Right lobe of liver (tissue), 4 donors: ENCODE results near the gene ODAD2.

Experiments used
- CTCF ChIP-seq, 4 donors: fragments of 200-600 bp in 3 of 4; fragments of 450-650 bp in 1 of 4; IDR thresholded peaks; one replicate each; pipeline versions ENCODE4 v1.5.1 to v1.8.0; 2016 to 2022; ENCODE audit warnings: antibody characterized with exemption in 4 of 4, mild to moderate bottlenecking in 2 of 4
- POLR2A ChIP-seq: fragments of 450-650 bp; IDR thresholded peaks from one replicate; pipeline ENCODE4 v1.6.1; 2017; ENCODE audit warnings: antibody characterized with exemption, mild to moderate bottlenecking
- donor health status: DM: no; HTN: no; CAD: no.
- donor health status: DM: no; HTN: no; CAD: no.
- donor health status: DM: no; HTN: yes; CAD: no.

GRCh38 chr10:27959093-27959715, 39.7 kb downstream of the ODAD2 start:
- TF ChIP-seq CTCF (IDR thresholded peaks at IDR 0.05) (no peak), POLR2A (no peak)
